H1 (cell line): ENCODE results near the gene NCBP2. TPM values are rescaled to one million over a fixed set of nuclear protein-coding genes. Genes with fewer than 3 reads are reported as not detected.
A peak's percentile ranks its signal among the peaks of the same experiment; 100 is the strongest.

Source experiments
- CTCF ChIA-PET: fragments of 300-600 bp; sonication (Branson Sonifier 250); formaldehyde crosslinking; loops from one replicate; lab custom pipeline; 2021; ENCODE audit not compliant: partially characterized antibody; lab: Charles Lee
- POLR2A ChIA-PET: fragments of 300-600 bp; sonication (Branson Sonifier 250); formaldehyde crosslinking; loops from one replicate; lab custom pipeline; 2021; ENCODE audit warnings: inconsistent platforms; ENCODE audit not compliant: partially characterized antibody; lab: Charles Lee
- DNase-seq, 2 experiments: peaks; one replicate each; pipeline versions ENCODE4 v3.0.0 to v3.0.0-alpha.2; 2010 to 2022; ENCODE audit warnings: low spot score in 2 of 2, low read depth in 1 of 2, mixed read lengths in 1 of 2
- FAIRE-seq: peaks from 2 replicates; lab custom pipeline; 2011; peaks lifted over from hg19 to GRCh38; lab: Jason Lieb, UNC
- H2AFZ ChIP-seq: 2 replicates; pipeline ENCODE4 v1.8.1; 2012; ENCODE audit warnings: low read length, inconsistent platforms
- H2AK5ac ChIP-seq: 2 replicates; pipeline ENCODE4 v1.6.1; 2013; ENCODE audit warnings: low read depth, low read length
- H2BK120ac ChIP-seq: replicated peaks from 2 replicates; pipeline ENCODE3; 2013; ENCODE audit warnings: low read depth, low read length, inconsistent platforms
- H2BK12ac ChIP-seq: 2 replicates; pipeline ENCODE4 v1.6.1; 2013; ENCODE audit warnings: low read depth, low read length
- H2BK15ac ChIP-seq: 2 replicates; pipeline ENCODE4 v1.6.1; 2013; ENCODE audit warnings: low read length
- H2BK20ac ChIP-seq: 2 replicates; pipeline ENCODE4 v1.6.1; 2013; ENCODE audit warnings: low read length
- H2BK5ac ChIP-seq: 2 replicates; pipeline ENCODE4 v1.6.1; 2013; ENCODE audit warnings: low read depth, low read length
- H3K14ac ChIP-seq: 2 replicates; pipeline ENCODE4 v1.6.1; 2013; ENCODE audit warnings: inconsistent platforms; ENCODE audit not compliant: insufficient read length
- H3K18ac ChIP-seq: 2 replicates; pipeline ENCODE4 v1.6.1; 2013; ENCODE audit warnings: low read length; ENCODE audit errors: extremely low read depth
- H3K23ac ChIP-seq: 2 replicates; pipeline ENCODE4 v1.6.1; 2013; ENCODE audit warnings: inconsistent platforms; ENCODE audit not compliant: insufficient read length
- H3K23me2 ChIP-seq: 2 replicates; pipeline ENCODE4 v1.6.1; 2013; ENCODE audit warnings: low read depth, low read length
- H3K27ac ChIP-seq: 2 replicates; pipeline ENCODE4 v1.6.1; 2011; ENCODE audit warnings: low read depth, low read length, inconsistent platforms
- H3K27me3 ChIP-seq, 4 experiments: replicated peaks in 1 of 4; 1 replicate in 1 of 4; 2 replicates in 3 of 4; pipeline versions ENCODE4 v1.6.1 to v1.8.1; 2011 to 2013; ENCODE audit warnings: low read length in 3 of 4, mild to moderate bottlenecking in 3 of 4, inconsistent platforms in 2 of 4, mixed read lengths in 2 of 4, moderate library complexity in 1 of 4; ENCODE audit not compliant: control insufficient read depth in 3 of 4, insufficient read depth in 3 of 4; ENCODE audit errors: extremely low read depth in 1 of 4
- H3K36me3 ChIP-seq, 4 experiments: 2 replicates each; pipeline versions ENCODE4 v1.6.1 to v1.8.1; 2011 to 2013; ENCODE audit warnings: mild to moderate bottlenecking in 4 of 4, low read length in 3 of 4, moderate library complexity in 2 of 4, control low read depth in 1 of 4, inconsistent platforms in 1 of 4; ENCODE audit not compliant: insufficient read depth in 4 of 4, control insufficient read depth in 2 of 4
- H3K4ac ChIP-seq: replicated peaks from 2 replicates; pipeline ENCODE3; 2013; ENCODE audit warnings: low read length, low read depth, mixed read lengths, inconsistent platforms; ENCODE audit not compliant: insufficient read length
- H3K4me1 ChIP-seq, 4 experiments: replicated peaks in 1 of 4; 1 replicate in 1 of 4; 2 replicates in 3 of 4; pipeline versions ENCODE4 v1.6.1 to v1.8.1; 2011 to 2013; ENCODE audit warnings: low read length in 3 of 4, inconsistent platforms in 2 of 4, mixed read lengths in 1 of 4; ENCODE audit not compliant: insufficient read depth in 4 of 4, control insufficient read depth in 3 of 4
- H3K4me2 ChIP-seq, 2 experiments: 2 replicates each; pipeline versions ENCODE4 v1.6.1 to v1.8.1; 2011 to 2013; ENCODE audit warnings: low read depth in 2 of 2, low read length in 2 of 2, control low read depth in 1 of 2, inconsistent platforms in 1 of 2, mild to moderate bottlenecking in 1 of 2; ENCODE audit not compliant: insufficient read depth in 1 of 2
- H3K4me3 ChIP-seq, 4 experiments: fragments of 200-600, 300-600 bp in 1 of 4; sonication (generic), shearing (Covaris generic), sonication (Bioruptor Twin) in 1 of 4; 2 replicates each; pipeline versions ENCODE4 v1.5.1 to v1.8.1; 2011 to 2016; ENCODE audit warnings: low read length in 4 of 4, low read depth in 3 of 4, control low read depth in 2 of 4, inconsistent platforms in 2 of 4, mild to moderate bottlenecking in 2 of 4, mixed read lengths in 1 of 4, moderate library complexity in 1 of 4; ENCODE audit not compliant: insufficient read depth in 2 of 4; ENCODE audit errors: extremely low read depth in 1 of 4
- H3K56ac ChIP-seq: replicated peaks from 2 replicates; pipeline ENCODE3; 2013; ENCODE audit warnings: low read depth, mild to moderate bottlenecking, mixed read lengths, low read length, inconsistent platforms; ENCODE audit not compliant: insufficient read length
- H3K79me1 ChIP-seq: 2 replicates; pipeline ENCODE4 v1.6.1; 2013; ENCODE audit warnings: low read depth, low read length, control low read depth
- H3K79me2 ChIP-seq, 2 experiments: 2 replicates each; pipeline versions ENCODE4 v1.6.1 to v1.8.1; 2012 to 2013; ENCODE audit warnings: low read length in 2 of 2, mild to moderate bottlenecking in 2 of 2, inconsistent platforms in 1 of 2; ENCODE audit not compliant: insufficient read depth in 2 of 2, control insufficient read depth in 1 of 2
- H3K9ac ChIP-seq, 4 experiments: replicated peaks in 1 of 4; 1 replicate in 1 of 4; 2 replicates in 3 of 4; pipeline versions ENCODE4 v1.6.1 to v1.8.1; 2011 to 2013; ENCODE audit warnings: low read depth in 3 of 4, low read length in 3 of 4, control low read depth in 2 of 4, mild to moderate bottlenecking in 2 of 4, moderate library complexity in 2 of 4, inconsistent platforms in 1 of 4; ENCODE audit errors: extremely low read depth in 1 of 4
- H3K9me3 ChIP-seq, 2 experiments: 2 replicates each; pipeline versions ENCODE4 v1.6.1 to v1.8.1; 2012 to 2013; ENCODE audit warnings: mild to moderate bottlenecking in 2 of 2, moderate library complexity in 2 of 2, control low read depth in 1 of 2, inconsistent platforms in 1 of 2, low read depth in 1 of 2, low read length in 1 of 2, mixed read lengths in 1 of 2; ENCODE audit not compliant: insufficient read depth in 2 of 2
- H4K20me1 ChIP-seq, 2 experiments: replicated peaks in 1 of 2; 2 replicates each; pipeline versions ENCODE3 to v1.8.1; 2011 to 2013; ENCODE audit warnings: inconsistent platforms in 2 of 2, low read length in 2 of 2, mild to moderate bottlenecking in 1 of 2; ENCODE audit not compliant: insufficient read depth in 2 of 2, control insufficient read depth in 1 of 2
- H4K5ac ChIP-seq: 2 replicates; pipeline ENCODE4 v1.6.1; 2013; ENCODE audit warnings: low read length, low read depth, mixed read lengths, inconsistent platforms; ENCODE audit not compliant: insufficient read length
- H4K8ac ChIP-seq: 2 replicates; pipeline ENCODE4 v1.8.0; 2013; ENCODE audit warnings: mild to moderate bottlenecking, moderate library complexity, low read length, inconsistent platforms; ENCODE audit not compliant: insufficient read depth; ENCODE audit errors: extremely low read depth
- H4K91ac ChIP-seq: replicated peaks from 2 replicates; pipeline ENCODE3; 2013; ENCODE audit warnings: low read length, mixed read lengths, inconsistent platforms; ENCODE audit not compliant: insufficient read length
- CHD1 ChIP-seq: IDR thresholded peaks from 2 replicates; pipeline ENCODE4 v1.6.1; 2012; ENCODE audit warnings: low read depth, low read length, improper control_type of control experiment
- EGR1 ChIP-seq: IDR thresholded peaks from 2 replicates; pipeline ENCODE4 v1.6.1; 2011; ENCODE audit warnings: low read depth, low read length, borderline replicate concordance
- EP300 ChIP-seq, 2 experiments: IDR thresholded peaks; 1 replicate in 1 of 2; 2 replicates in 1 of 2; pipeline ENCODE4 v1.6.1; 2011 to 2012; ENCODE audit warnings: low read depth in 2 of 2, low read length in 2 of 2, mild to moderate bottlenecking in 2 of 2, borderline replicate concordance in 1 of 2, inconsistent platforms in 1 of 2, moderate library complexity in 1 of 2
- EZH2 ChIP-seq: fragments of 200-600 bp; sonication (generic); IDR thresholded peaks from 2 replicates; pipeline ENCODE4 v1.7.1; 2012; ENCODE audit warnings: low read depth, mild to moderate bottlenecking, moderate library complexity, low read length, inconsistent platforms; ENCODE audit not compliant: severe bottlenecking
- HDAC2 ChIP-seq, 2 experiments: fragments of 300-600 bp in 1 of 2; sonication (generic) in 1 of 2; IDR thresholded peaks; 2 replicates each; pipeline ENCODE4 v1.6.1; 2011 to 2012; ENCODE audit warnings: low read depth in 2 of 2, low read length in 2 of 2, mild to moderate bottlenecking in 2 of 2, moderate library complexity in 2 of 2, borderline replicate concordance in 1 of 2, inconsistent platforms in 1 of 2
- HDAC6 ChIP-seq: IDR thresholded peaks from one replicate; pipeline ENCODE4 v1.7.1; 2012; ENCODE audit warnings: low read depth, mild to moderate bottlenecking, inconsistent platforms, low read length, moderate library complexity
- JUN ChIP-seq: IDR thresholded peaks from 2 replicates; pipeline ENCODE4 v1.6.1; 2011; ENCODE audit warnings: low read depth, mild to moderate bottlenecking, improper control_type of control experiment, low read length
- MAFK ChIP-seq: IDR thresholded peaks from 2 replicates; pipeline ENCODE4 v1.6.1; 2012; ENCODE audit warnings: low read depth, mild to moderate bottlenecking, improper control_type of control experiment, low read length
- NRF1 ChIP-seq: IDR thresholded peaks from 2 replicates; pipeline ENCODE4 v1.6.1; 2011; ENCODE audit warnings: mild to moderate bottlenecking, low read depth, low read length, improper control_type of control experiment
- RBBP5 ChIP-seq: IDR thresholded peaks from 2 replicates; pipeline ENCODE4 v1.7.1; 2012; ENCODE audit warnings: low read depth, mild to moderate bottlenecking, inconsistent platforms, low read length, moderate library complexity, borderline replicate concordance
- SAP30 ChIP-seq: fragments of 300-600 bp; sonication (generic); IDR thresholded peaks from 2 replicates; pipeline ENCODE4 v1.7.1; 2012; ENCODE audit warnings: low read length, moderate library complexity, mild to moderate bottlenecking, inconsistent platforms; ENCODE audit not compliant: insufficient read depth, insufficient replicate concordance
- TAF7 ChIP-seq: optimal IDR thresholded peaks from 2 replicates; pipeline ENCODE3; 2011; ENCODE audit warnings: low read depth, mild to moderate bottlenecking, inconsistent platforms, low read length, moderate library complexity, borderline replicate concordance
- WGBS, 2 experiments: shearing (Covaris generic) in 1 of 2; methylation state at CpG; one replicate each; pipeline versions ENCODE4 v1.1.6 to v1.1.7; 2013 to 2015; ENCODE audit warnings: low lambda C conversion rate in 2 of 2, mixed read lengths in 2 of 2, inconsistent platforms in 1 of 2, low coverage in 1 of 2, missing lambda C conversion rate in 1 of 2; ENCODE audit not compliant: insufficient replicate concordance in 2 of 2, insufficient coverage in 1 of 2, insufficient read length in 1 of 2; ENCODE audit errors: extremely low coverage in 1 of 2, missing lambda C conversion rate in 1 of 2; 5-methylcytosine and 5-hydroxymethylcytosine counted together
- polyA plus RNA-seq, 7 experiments: library from polyadenylated mRNA; depleted of rRNA in 3 of 7; stranded (reverse) in 5 of 7; unstranded in 2 of 7; fragments of >200 nt in 5 of 7; fragments of 200-250 nt in 2 of 7; gene quantifications; 1 replicate in 5 of 7; 2 replicates in 1 of 7; 4 replicates in 1 of 7; pipeline versions ENCODE4 v1.2.1 to v1.2.3, GENCODE V29; 2011 to 2013; ENCODE audit warnings: missing spikeins in 2 of 7, mixed read lengths in 2 of 7
- total RNA-seq: library from RNA; stranded (reverse); fragmentation: NEBNext Ultra II Directional; extraction: Animal tissue kit (Norgen Biotek cat#: 25700); gene quantifications from 2 replicates; pipeline ENCODE4 v1.2.1, GENCODE V29; 2021

Gene NCBP2
- total and polyA plus RNA-seq, 2 of the 8 experiments (the other 6 are each of a cell fraction or from before 2014, with no cell fraction given), result 34.1 to 100 TPM

DNA sequence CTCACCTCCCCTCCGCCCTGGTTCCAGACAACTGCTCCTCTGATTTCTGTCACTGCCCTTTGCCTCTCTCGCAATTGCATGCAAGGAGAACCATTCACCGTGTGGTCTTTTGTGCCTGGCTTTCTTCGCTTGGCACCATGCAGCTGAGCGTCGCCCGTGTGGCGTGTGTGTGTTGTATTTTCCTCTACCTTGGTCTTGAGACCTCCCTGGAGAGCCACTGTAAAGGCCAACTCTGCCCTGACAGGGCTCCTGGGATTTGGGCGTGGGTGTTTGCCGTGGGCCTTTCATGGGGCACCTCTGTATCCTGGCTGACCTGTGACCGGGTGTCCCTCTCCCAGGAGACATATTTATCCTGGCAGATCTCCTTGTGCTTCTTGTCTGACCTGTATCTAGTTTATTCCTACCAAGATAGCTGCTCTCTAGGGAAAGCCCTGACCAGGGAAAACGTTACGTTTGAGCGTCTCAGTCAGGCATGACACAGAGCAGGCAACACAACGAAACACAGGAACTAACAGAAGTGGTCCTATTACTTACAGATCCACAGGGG is 28.3 kb upstream of the NCBP2 start:
- DNase-seq (no peak), FAIRE-seq (no peak)
- H2BK12ac ChIP-seq, result no peak overlapping the region
- no peak overlapping the region for H4K8ac ChIP-seq
- peaks cover 0 to 8% (median 0%) of the 10 kb centered on the region in 4 experiments; a peak in 1 of 8 replicates for H3K36me3 ChIP-seq
- no peak overlapping the region for H4K5ac ChIP-seq
- H4K20me1 ChIP-seq, result no peaks in the 10 kb centered on the region
- H3K4me2 ChIP-seq, result no peak overlapping the region
- no peaks in the 10 kb centered on the region for H3K79me2 ChIP-seq
- no peak overlapping the region for H3K23ac ChIP-seq
- no peak overlapping the region for H3K18ac ChIP-seq
- H2AFZ ChIP-seq, result no peak overlapping the region
- H2AK5ac ChIP-seq, result 0 out of 2 replicates have a peak overlapping the region, but pooled peaks have one; percentile 34
- ChIA-PET CTCF (interaction anchor here (0.8 to 2.8 kb wide), 19 partner anchors 7 to 484 kb away, joined by 3 to 10 read pairs (median 4); no protein-coding TSS in a partner anchor), POLR2A (no interaction called here)
- no peaks in the 10 kb centered on the region for H3K9me3 ChIP-seq
- H3K4ac ChIP-seq, result no peak overlapping the region
- peaks cover 51 to 60% (median 57%) of the 10 kb centered on the region in 4 experiments for H3K27me3 ChIP-seq
- peaks cover 0 to 24% (median 10%) of the 10 kb centered on the region in 4 experiments; a peak in 5 of 7 replicates for H3K4me1 ChIP-seq
- H3K79me1 ChIP-seq, result no peaks in the 10 kb centered on the region
- no peak overlapping the region for H3K9ac ChIP-seq
- no peak overlapping the region for H2BK120ac ChIP-seq
- no peak overlapping the region for H2BK5ac ChIP-seq
- no peak overlapping the region for H3K56ac ChIP-seq
- H2BK20ac ChIP-seq, result no peak overlapping the region
- no peak overlapping the region for H3K27ac ChIP-seq
- H2BK15ac ChIP-seq, result no peak overlapping the region
- 89% methylated on average over 15 of the region's 15 CpGs; no CpG with 5 or more reads in 1 of the 2 experiments for WGBS, 2 experiments
- no peak overlapping the region for H3K4me3 ChIP-seq
- H3K23me2 ChIP-seq, result peaks cover 10% of the 10 kb centered on the region; the same call in 1 of the 2 replicates
- no peak overlapping the region for H4K91ac ChIP-seq
- H3K14ac ChIP-seq, result no peak overlapping the region
- TF ChIP-seq JUN (no peak), HDAC2 (IDR thresholded peaks at IDR 0.05; ENCODE audit: borderline replicate concordance in 1 of 2, low read depth in 2 of 2, low read length in 2 of 2) (no peak), EGR1 (no peak), NRF1 (no peak), HDAC6 (no peak), CHD1 (no peak), EP300 (IDR thresholded peaks at IDR 0.05; ENCODE audit: borderline replicate concordance in 1 of 2, low read depth in 2 of 2, low read length in 2 of 2) (no peak), MAFK (no peak), TAF7 (no peak), SAP30 (no peak), RBBP5 (no peak), EZH2 (no peak)
